GM19372 (cell line): ENCODE measurements around the gene ATG14.
"Not testable (repeated sequence)": the region's sequence is repeated elsewhere in the genome, so short reads cannot be mapped to it uniquely, and the experiment has no call there.

Source experiments
- ATAC-seq: cut with Tn5 transposase; IDR thresholded peaks from one replicate; pipeline ENCODE4 v1.9.1; 2021; ENCODE audit warnings: mild to moderate bottlenecking, low read depth, moderate library complexity; ENCODE audit not compliant: unreplicated experiment

Gene ATG14

GRCh38 chr14:55411426-55412389 lies at the start of gene ATG14:
Gene ATG14 (minus strand): TSS chr14:55411830. CDS start chr14:55411822, 8 bp downstream.
- peak; percentile 96 for ATAC-seq

- ATAC-seq = peak; percentile 65
Measured at GRCh38 chr14:55458800-55459515, 47.3 kb upstream of the ATG14 start.

- no peak for ATAC-seq
Measured at GRCh38 chr14:55457496-55457895, 45.9 kb upstream of the ATG14 start.

GRCh38 chr14:55456411-55456810 lies 44.8 kb upstream of the ATG14 start:
- ATAC-seq = not testable (repeated sequence)

GRCh38 chr14:55454264-55455002 lies 42.8 kb upstream of the ATG14 start:
- ATAC-seq = no peak

GRCh38 chr14:55451950-55452349 lies 40.3 kb upstream of the ATG14 start:
- ATAC-seq = no peak

GRCh38 chr14:55451398-55451797 lies 39.8 kb upstream of the ATG14 start:
- ATAC-seq = no peak

- ATAC-seq = no peak
Measured at GRCh38 chr14:55450987-55451386, 39.4 kb upstream of the ATG14 start.

GRCh38 chr14:55450539-55450938 lies 38.9 kb upstream of the ATG14 start:
- no peak for ATAC-seq

- no peak for ATAC-seq
Measured at GRCh38 chr14:55450124-55450523, 38.5 kb upstream of the ATG14 start.

- ATAC-seq = no peak
Measured at GRCh38 chr14:55449116-55449515, 37.5 kb upstream of the ATG14 start.

GRCh38 chr14:55448141-55448614 lies 36.5 kb upstream of the ATG14 start:
- ATAC-seq = no peak

GRCh38 chr14:55446833-55447232 lies 35.2 kb upstream of the ATG14 start:
- ATAC-seq = no peak

- no peak for ATAC-seq
Measured at GRCh38 chr14:55446127-55446736, 34.6 kb upstream of the ATG14 start.

- no peak for ATAC-seq
Measured at GRCh38 chr14:55441286-55441685, 29.7 kb upstream of the ATG14 start.

GRCh38 chr14:55440385-55440784 lies 28.8 kb upstream of the ATG14 start, which contains the start of gene TBPL2:
Gene TBPL2 (minus strand): TSS chr14:55440616. CDS start chr14:55440449, 167 bp downstream.
- ATAC-seq = no peak

GRCh38 chr14:55438066-55438683 lies 26.5 kb upstream of the ATG14 start:
- no peak for ATAC-seq

- no peak for ATAC-seq
Measured at GRCh38 chr14:55436931-55437330, 25.3 kb upstream of the ATG14 start.

- ATAC-seq = no peak
Measured at GRCh38 chr14:55436519-55436918, 24.9 kb upstream of the ATG14 start.

GRCh38 chr14:55434805-55435174 lies 23.2 kb upstream of the ATG14 start:
- no peak for ATAC-seq
